Measurements from ENCODE around the gene TRRAP. TPM values are rescaled to one million over a fixed set of nuclear protein-coding genes. Genes with fewer than 3 reads are reported as not detected.
A peak's percentile ranks its signal among the peaks of the same experiment; 100 is the strongest.

Gene TRRAP
- total RNA-seq, 6 donors from 2014 or later = 29.1 to 53.4 (median 37.5) TPM

GRCh38 chr7:99008181-99008631 is 129.9 kb downstream of the TRRAP start:
- H3K27ac ChIP-seq = no peak overlapping the region

GRCh38 chr7:99008921-99009530 is 130.7 kb downstream of the TRRAP start:
- WGBS, 2 donors = 92 to 93% methylated on average over 3 to 9 of the region's 11 CpGs
- H3K4me1 ChIP-seq = peaks cover 0 to 3% (median 0%) of the 10 kb centered on the region in 4 donors
- H3K36me3 ChIP-seq = peaks cover 52 to 99% (median 82%) of the 10 kb centered on the region in 4 donors
- H3K27me3 ChIP-seq = no peaks in the 10 kb centered on the region
- no peak overlapping the region for H3K27ac ChIP-seq
- DNase-seq (no peak), ATAC-seq (ENCODE audit: low FRiP score in 2 of 2) (no peak)
- TF ChIP-seq POLR2AphosphoS5 (IDR thresholded peaks at IDR 0.05) (no peak), CTCF (IDR thresholded peaks at IDR 0.05) (no peak), EP300 (IDR thresholded peaks at IDR 0.05) (no peak), POLR2A (IDR thresholded peaks at IDR 0.05) (no peak)
- H3K4me3 ChIP-seq = no peak overlapping the region
- H3K9me3 ChIP-seq = no peaks in the 10 kb centered on the region

More at GRCh38 chr7:99008181-99008631, 129.9 kb downstream of the TRRAP start:
- peaks cover 43 to 96% (median 74%) of the 10 kb centered on the region in 4 donors for H3K36me3 ChIP-seq
- 97 to 98% methylated on average over 19 to 20 of the region's 23 CpGs for WGBS, 2 donors
- no peaks in the 10 kb centered on the region for H3K27me3 ChIP-seq
- H3K9me3 ChIP-seq = no peaks in the 10 kb centered on the region
- H3K4me1 ChIP-seq = peaks cover 0 to 10% (median 4%) of the 10 kb centered on the region in 4 donors
- no peak overlapping the region for H3K4me3 ChIP-seq
- ATAC-seq (ENCODE audit: low FRiP score in 2 of 2) (no peak), DNase-seq (no peak)
- TF ChIP-seq EP300 (IDR thresholded peaks at IDR 0.05) (no peak), POLR2A (IDR thresholded peaks at IDR 0.05) (no peak), CTCF (IDR thresholded peaks at IDR 0.05) (no peak), POLR2AphosphoS5 (IDR thresholded peaks at IDR 0.05) (no peak)

GRCh38 chr7:99010281-99010680 is 131.9 kb downstream of the TRRAP start:
- ATAC-seq (ENCODE audit: low FRiP score in 2 of 2) (peak in 1 of 2 donors; percentile 42), DNase-seq (peak in 1 of 2 donors; percentile 6)
- H3K4me3 ChIP-seq = no peak overlapping the region
- no peaks in the 10 kb centered on the region for H3K9me3 ChIP-seq
- H3K27ac ChIP-seq = no peak overlapping the region
- H3K27me3 ChIP-seq = no peaks in the 10 kb centered on the region
- TF ChIP-seq POLR2A (IDR thresholded peaks at IDR 0.05) (no peak), EP300 (IDR thresholded peaks at IDR 0.05) (no peak), CTCF (IDR thresholded peaks at IDR 0.05) (no peak), POLR2AphosphoS5 (IDR thresholded peaks at IDR 0.05) (no peak)
- no peaks in the 10 kb centered on the region for H3K4me1 ChIP-seq
- peaks cover 54 to 99% (median 81%) of the 10 kb centered on the region in 4 donors for H3K36me3 ChIP-seq
- WGBS, 2 donors = 77 to 85% methylated on average over 8 to 9 of the region's 9 CpGs

- H3K4me1 ChIP-seq = no peaks in the 10 kb centered on the region
- H3K36me3 ChIP-seq = peaks cover 56 to 99% (median 74%) of the 10 kb centered on the region in 4 donors
- no peaks in the 10 kb centered on the region for H3K9me3 ChIP-seq
- ATAC-seq (ENCODE audit: low FRiP score in 2 of 2) (no peak), DNase-seq (peak in 1 of 2 donors; percentile 20)
- TF ChIP-seq EP300 (IDR thresholded peaks at IDR 0.05) (no peak), POLR2A (IDR thresholded peaks at IDR 0.05) (no peak), POLR2AphosphoS5 (IDR thresholded peaks at IDR 0.05) (no peak), CTCF (IDR thresholded peaks at IDR 0.05) (no peak)
- no peaks in the 10 kb centered on the region for H3K27me3 ChIP-seq
- no peak overlapping the region for H3K4me3 ChIP-seq
- H3K27ac ChIP-seq = no peak overlapping the region
- 96% methylated on average over 24 of the region's 24 CpGs for WGBS, 2 donors
These were observed 133.0 kb downstream of the TRRAP start for GRCh38 chr7:99011341-99011705.

All from upper lobe of left lung (tissue), 6 donors.